Lung (tissue), 12 donors: ENCODE measurements around the gene ARHGAP8. TPM values are rescaled to one million over a fixed set of nuclear protein-coding genes. Genes with fewer than 3 reads are reported as not detected.

Experiments
- ATAC-seq: fragments of 200-7000 bp; cut with Tn5 transposase; one replicate; pipeline ENCODE4 v1.9.1; 2020; ENCODE audit warnings: moderate number of reproducible peaks; ENCODE audit not compliant: insufficient read depth, low FRiP score
- DNase-seq, 3 donors: peaks; one replicate each; pipeline ENCODE4 v3.0.0-alpha.2; 2013 to 2017
- H3K27ac ChIP-seq, 2 donors: one replicate each; pipeline ENCODE4 v1.5.1; 2013; ENCODE audit warnings: mild to moderate bottlenecking in 2 of 2, moderate library complexity in 2 of 2, control low read depth in 1 of 2, inconsistent platforms in 1 of 2, low read depth in 1 of 2, low read length in 1 of 2
- H3K27me3 ChIP-seq, 3 donors: one replicate each; pipeline ENCODE4 v1.5.1; 2013; ENCODE audit warnings: low read length in 2 of 3; ENCODE audit not compliant: control insufficient read depth in 3 of 3, insufficient read depth in 3 of 3
- H3K36me3 ChIP-seq, 4 donors: one replicate each; pipeline ENCODE4 v1.5.1; 2013; ENCODE audit warnings: low read length in 4 of 4, mild to moderate bottlenecking in 1 of 4, moderate library complexity in 1 of 4; ENCODE audit not compliant: control insufficient read depth in 4 of 4, insufficient read depth in 4 of 4
- H3K4me1 ChIP-seq, 5 donors: one replicate each; pipeline ENCODE4 v1.5.1; 2013; ENCODE audit warnings: low read length in 5 of 5, mild to moderate bottlenecking in 2 of 5, moderate library complexity in 1 of 5; ENCODE audit not compliant: control insufficient read depth in 5 of 5, insufficient read depth in 5 of 5
- H3K4me3 ChIP-seq: one replicate; pipeline ENCODE4 v1.5.1; 2013; ENCODE audit warnings: mild to moderate bottlenecking, control low read depth, moderate library complexity
- H3K9ac ChIP-seq, 2 donors: one replicate each; pipeline ENCODE4 v1.5.1; 2013; ENCODE audit warnings: low read length in 2 of 2, control low read depth in 1 of 2; ENCODE audit not compliant: insufficient read depth in 1 of 2
- H3K9me3 ChIP-seq, 4 donors: one replicate each; pipeline ENCODE4 v1.5.1; 2013; ENCODE audit warnings: low read length in 3 of 4, mild to moderate bottlenecking in 1 of 4, moderate library complexity in 1 of 4; ENCODE audit not compliant: control insufficient read depth in 4 of 4, insufficient read depth in 3 of 4
- WGBS, 2 donors: extraction: QIAGEN DNeasy Blood & Tissue Kit; methylation state at CpG; one replicate each; pipeline ENCODE4 v1.1.7; 2013; 5-methylcytosine and 5-hydroxymethylcytosine counted together
- polyA plus RNA-seq, 2 donors: library from polyadenylated mRNA; stranded (reverse); fragments of 200-250 nt; gene quantifications; one replicate each; pipeline ENCODE4 v1.2.1, GENCODE V29; 2013
- total RNA-seq, 2 donors: library from RNA; depleted of rRNA in 1 of 2; stranded (reverse); fragments of >200 nt in 1 of 2; gene quantifications; one replicate each; pipeline ENCODE4 v1.2.1, GENCODE V29; 2014 to 2021
- TF ChIP-seq, protein P1 (sequence below): IDR thresholded peaks from 2 replicates; pipeline ENCODE4 v1.5.1; 2012; ENCODE audit warnings: mild to moderate bottlenecking; ENCODE audit errors: control extremely low read depth, extremely low read depth
- donor health status: control.
- donor health status: control.
- donor health status: Bipolar disorder and iron deficiency.
- donor health status: healthy.
- donor health status: DM: yes; HTN: yes; CAD: no.

The ARHGAP8 gene
- total and polyA plus RNA-seq, 4 donors, result 6.8 to 21.6 (median 16.5) TPM

DNA sequence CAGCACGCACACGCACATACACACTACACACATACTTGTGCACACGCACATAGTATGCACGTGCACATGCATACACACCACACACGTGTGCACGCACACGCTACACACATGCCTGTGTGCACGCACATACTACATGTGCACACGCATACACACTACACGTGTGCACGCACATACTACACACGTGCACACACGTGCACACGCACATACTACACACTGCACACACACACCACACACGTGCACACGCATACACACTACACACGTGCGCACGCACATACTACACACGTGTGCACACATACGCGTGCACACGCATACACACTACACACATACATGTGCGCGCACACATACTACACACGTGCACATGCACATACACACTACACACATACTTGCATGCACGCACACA is 19.7 kb upstream of the ARHGAP8 start:
- Histone ChIP-seq H3K36me3 (peaks cover 0 to 7% (median 3%) of the 10 kb centered on the region in 4 donors), H3K27me3 (no peaks in the 10 kb centered on the region), H3K4me1 (peaks cover 0 to 45% (median 18%) of the 10 kb centered on the region in 5 donors), H3K9me3 (no peaks in the 10 kb centered on the region), H3K9ac (no peak overlapping the region), H3K4me3 (no peak overlapping the region), H3K27ac (no peak overlapping the region)
- TF ChIP-seq, protein P1, sequence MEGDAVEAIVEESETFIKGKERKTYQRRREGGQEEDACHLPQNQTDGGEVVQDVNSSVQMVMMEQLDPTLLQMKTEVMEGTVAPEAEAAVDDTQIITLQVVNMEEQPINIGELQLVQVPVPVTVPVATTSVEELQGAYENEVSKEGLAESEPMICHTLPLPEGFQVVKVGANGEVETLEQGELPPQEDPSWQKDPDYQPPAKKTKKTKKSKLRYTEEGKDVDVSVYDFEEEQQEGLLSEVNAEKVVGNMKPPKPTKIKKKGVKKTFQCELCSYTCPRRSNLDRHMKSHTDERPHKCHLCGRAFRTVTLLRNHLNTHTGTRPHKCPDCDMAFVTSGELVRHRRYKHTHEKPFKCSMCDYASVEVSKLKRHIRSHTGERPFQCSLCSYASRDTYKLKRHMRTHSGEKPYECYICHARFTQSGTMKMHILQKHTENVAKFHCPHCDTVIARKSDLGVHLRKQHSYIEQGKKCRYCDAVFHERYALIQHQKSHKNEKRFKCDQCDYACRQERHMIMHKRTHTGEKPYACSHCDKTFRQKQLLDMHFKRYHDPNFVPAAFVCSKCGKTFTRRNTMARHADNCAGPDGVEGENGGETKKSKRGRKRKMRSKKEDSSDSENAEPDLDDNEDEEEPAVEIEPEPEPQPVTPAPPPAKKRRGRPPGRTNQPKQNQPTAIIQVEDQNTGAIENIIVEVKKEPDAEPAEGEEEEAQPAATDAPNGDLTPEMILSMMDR, result no peak
- DNase-seq (no peak), ATAC-seq (no peak)
- WGBS, 2 donors, result 92 to 94% methylated on average over 27 of the region's 27 CpGs

DNA sequence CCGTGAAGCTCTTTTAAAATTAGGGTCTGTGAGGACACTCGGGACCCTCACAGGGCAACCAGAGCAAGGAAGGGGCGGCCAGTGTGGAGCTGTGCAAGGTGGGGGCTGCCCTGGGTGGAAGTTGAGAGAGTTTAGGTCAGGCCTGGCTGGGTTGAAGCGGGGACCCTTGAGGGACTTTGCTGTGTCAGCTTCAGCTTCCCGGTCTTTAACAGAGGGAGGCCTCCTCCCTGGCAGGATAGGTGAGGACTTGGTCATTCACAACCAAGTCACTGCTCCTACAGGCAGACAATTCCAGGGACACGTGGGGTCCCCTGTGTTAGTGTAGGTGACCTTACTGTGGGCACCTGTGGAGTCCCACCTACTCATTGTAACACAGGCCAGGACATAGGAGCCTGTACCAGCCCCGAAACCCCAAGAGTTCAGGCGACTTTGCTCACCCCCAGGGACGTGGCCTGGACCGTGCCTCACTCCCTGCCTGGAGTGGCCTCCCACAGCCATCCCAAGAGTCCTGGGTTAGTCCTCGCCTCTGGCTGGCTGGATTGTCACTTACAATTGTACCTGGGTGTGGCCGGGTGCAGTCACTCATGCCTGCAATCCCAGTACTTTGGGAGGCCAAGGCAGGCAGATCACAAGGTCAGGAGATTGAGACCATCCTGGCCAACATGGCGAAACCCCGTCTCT is 18.8 kb upstream of the ARHGAP8 start:
- 88 to 91% methylated on average over 14 of the region's 14 CpGs for WGBS, 2 donors
- no peak for DNase-seq
- no peak overlapping the region for H3K9ac ChIP-seq
- no peaks in the 10 kb centered on the region for H3K9me3 ChIP-seq
- TF ChIP-seq, protein P1, result no peak
- no peak overlapping the region for H3K27ac ChIP-seq
- H3K4me3 ChIP-seq, result no peak overlapping the region
- H3K27me3 ChIP-seq, result peaks cover 0 to 3% (median 0%) of the 10 kb centered on the region in 3 donors
- no peak for ATAC-seq
- H3K36me3 ChIP-seq, result peaks cover 0 to 7% (median 3%) of the 10 kb centered on the region in 4 donors
- peaks cover 0 to 47% (median 16%) of the 10 kb centered on the region in 5 donors for H3K4me1 ChIP-seq

DNA sequence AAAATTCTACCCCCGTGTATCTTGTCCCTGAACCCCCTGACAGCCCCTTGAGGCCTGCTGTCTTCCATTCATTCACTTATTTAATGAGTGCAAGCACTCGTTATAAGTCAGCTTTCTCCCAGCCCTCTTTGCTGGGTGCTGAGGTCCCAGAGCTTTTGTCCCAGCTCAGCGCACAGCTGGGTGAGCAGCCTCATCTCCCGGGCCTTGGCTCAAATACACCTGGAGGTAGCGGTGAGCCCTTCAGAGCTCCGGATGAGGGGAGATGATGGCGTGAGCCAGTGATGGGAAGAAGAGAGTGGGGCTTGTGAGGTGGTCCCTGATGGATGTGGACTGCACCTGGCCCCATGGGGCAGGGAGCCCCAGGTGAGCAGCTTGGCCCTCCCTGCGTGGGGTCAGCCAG is 18.1 kb upstream of the ARHGAP8 start:
- H3K4me1 ChIP-seq, result peaks cover 0 to 40% (median 14%) of the 10 kb centered on the region in 5 donors
- H3K9me3 ChIP-seq, result no peaks in the 10 kb centered on the region
- H3K9ac ChIP-seq, result no peak overlapping the region
- peaks cover 0 to 7% (median 2%) of the 10 kb centered on the region in 4 donors for H3K36me3 ChIP-seq
- 82 to 85% methylated on average over 8 of the region's 8 CpGs for WGBS, 2 donors
- ATAC-seq (no peak), DNase-seq (no peak)
- H3K27me3 ChIP-seq, result peaks cover 0 to 3% (median 0%) of the 10 kb centered on the region in 3 donors
- H3K4me3 ChIP-seq, result no peak overlapping the region
- TF ChIP-seq, protein P1, result no peak
- H3K27ac ChIP-seq, result no peak overlapping the region
